ENCODE data around the gene ICOSLG.
"Not testable (repeated sequence)": the region's sequence is repeated elsewhere in the genome, so short reads cannot be mapped to it uniquely, and the experiment has no call there.

The ICOSLG gene

GRCh38 chr21:44258056-44258725 lies 17.4 kb upstream of the ICOSLG start:
- no peak for TF ChIP-seq CTCF (conservative IDR thresholded peaks at IDR 0.05; ENCODE audit: low read length)
- DNase-seq (ENCODE audit: low read depth): no peak
- H3K4me3 ChIP-seq (ENCODE audit: low read length): no peak overlapping the region

GRCh38 chr21:44255511-44255981 lies 14.8 kb upstream of the ICOSLG start:
- no peak for TF ChIP-seq CTCF (conservative IDR thresholded peaks at IDR 0.05; ENCODE audit: low read length)
- peak; percentile 19 for DNase-seq (ENCODE audit: low read depth)
- H3K4me3 ChIP-seq (ENCODE audit: low read length): no peak overlapping the region

GRCh38 chr21:44253832-44254710 lies 13.3 kb upstream of the ICOSLG start:
- no peak for DNase-seq (ENCODE audit: low read depth)
- H3K4me3 ChIP-seq (ENCODE audit: low read length): no peak overlapping the region
- no peak for TF ChIP-seq CTCF (conservative IDR thresholded peaks at IDR 0.05; ENCODE audit: low read length)

GRCh38 chr21:44249204-44250037 lies 8.7 kb upstream of the ICOSLG start:
- DNase-seq (ENCODE audit: low read depth); H3K4me3 ChIP-seq (ENCODE audit: low read length): not testable (repeated sequence)

GRCh38 chr21:44247904-44248303 lies 7.2 kb upstream of the ICOSLG start:
- not testable (repeated sequence) for H3K4me3 ChIP-seq (ENCODE audit: low read length); DNase-seq (ENCODE audit: low read depth)

GRCh38 chr21:44243980-44244379 lies 3.2 kb upstream of the ICOSLG start:
- DNase-seq (ENCODE audit: low read depth); H3K4me3 ChIP-seq (ENCODE audit: low read length): not testable (repeated sequence)

- H3K4me3 ChIP-seq (ENCODE audit: low read length); DNase-seq (ENCODE audit: low read depth): not testable (repeated sequence)
Measured at GRCh38 chr21:44241281-44241680, 538 bp upstream of the ICOSLG start.

GRCh38 chr21:44240353-44240752 lies 390 bp downstream of the ICOSLG start:
- not testable (repeated sequence) for H3K4me3 ChIP-seq (ENCODE audit: low read length); DNase-seq (ENCODE audit: low read depth)

GRCh38 chr21:44229561-44229960 lies 11.2 kb downstream of the ICOSLG start:
- not testable (repeated sequence) for H3K4me3 ChIP-seq (ENCODE audit: low read length); DNase-seq (ENCODE audit: low read depth)

- H3K4me3 ChIP-seq (ENCODE audit: low read length); DNase-seq (ENCODE audit: low read depth): not testable (repeated sequence)
Measured at GRCh38 chr21:44228109-44228508, 12.6 kb downstream of the ICOSLG start.

- not testable (repeated sequence) for DNase-seq (ENCODE audit: low read depth); H3K4me3 ChIP-seq (ENCODE audit: low read length)
Measured at GRCh38 chr21:44227614-44228013, 13.1 kb downstream of the ICOSLG start.

GRCh38 chr21:44225605-44226004 lies 15.1 kb downstream of the ICOSLG start:
- not testable (repeated sequence) for DNase-seq (ENCODE audit: low read depth); H3K4me3 ChIP-seq (ENCODE audit: low read length)

- DNase-seq (ENCODE audit: low read depth); H3K4me3 ChIP-seq (ENCODE audit: low read length): not testable (repeated sequence)
Measured at GRCh38 chr21:44223334-44223733, 17.4 kb downstream of the ICOSLG start.

GRCh38 chr21:44220674-44221073 lies 20.1 kb downstream of the ICOSLG start:
- H3K4me3 ChIP-seq (ENCODE audit: low read length); DNase-seq (ENCODE audit: low read depth): not testable (repeated sequence)

GRCh38 chr21:44218461-44218860 lies 22.3 kb downstream of the ICOSLG start:
- not testable (repeated sequence) for H3K4me3 ChIP-seq (ENCODE audit: low read length); DNase-seq (ENCODE audit: low read depth)

All from AG10803 (cell line).